HL-60/S4 treated with phorbol 12-myristate 13-acetate at 8.2 ng/mL for 4 days and 3 days (cell line): ENCODE results near the gene RPL10.

Experiments used
- in situ Hi-C: fragments of 300-500 bp; cut with MboI; formaldehyde crosslinking; loops from 2 replicates; pipeline ENCODE4 v1.15.0; 2022; ENCODE audit warnings: low sequenced_read_pairs

The RPL10 gene

DNA sequence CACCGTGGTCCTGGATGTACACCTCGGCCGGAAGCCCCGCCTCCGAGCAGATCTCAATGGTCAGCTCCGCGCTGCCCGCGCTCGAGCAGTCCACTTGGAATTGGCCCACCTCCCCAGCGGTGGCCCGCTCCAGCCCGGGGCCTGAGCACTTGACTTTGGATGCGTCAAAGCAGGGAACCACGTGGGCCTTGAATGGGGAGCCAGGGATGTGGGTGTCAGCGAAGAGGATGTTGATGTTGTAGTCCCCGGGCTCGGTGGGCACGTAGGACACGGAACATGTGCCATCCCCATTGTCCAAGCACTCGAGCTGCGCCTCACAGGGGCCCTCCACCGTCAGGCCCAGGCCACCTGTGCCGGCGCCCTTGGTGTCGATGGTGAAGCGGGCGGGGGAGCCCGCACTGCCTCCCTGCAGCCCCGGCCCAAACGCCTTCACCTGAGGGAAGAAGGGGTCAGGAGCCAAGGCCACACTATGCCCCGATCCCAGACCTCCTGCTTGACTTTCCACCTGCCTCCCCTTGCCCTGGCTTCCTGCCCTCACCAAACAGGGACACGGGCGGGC, 37.9 kb upstream of the RPL10 start:
- in situ Hi-C loops: no loop called here

DNA sequence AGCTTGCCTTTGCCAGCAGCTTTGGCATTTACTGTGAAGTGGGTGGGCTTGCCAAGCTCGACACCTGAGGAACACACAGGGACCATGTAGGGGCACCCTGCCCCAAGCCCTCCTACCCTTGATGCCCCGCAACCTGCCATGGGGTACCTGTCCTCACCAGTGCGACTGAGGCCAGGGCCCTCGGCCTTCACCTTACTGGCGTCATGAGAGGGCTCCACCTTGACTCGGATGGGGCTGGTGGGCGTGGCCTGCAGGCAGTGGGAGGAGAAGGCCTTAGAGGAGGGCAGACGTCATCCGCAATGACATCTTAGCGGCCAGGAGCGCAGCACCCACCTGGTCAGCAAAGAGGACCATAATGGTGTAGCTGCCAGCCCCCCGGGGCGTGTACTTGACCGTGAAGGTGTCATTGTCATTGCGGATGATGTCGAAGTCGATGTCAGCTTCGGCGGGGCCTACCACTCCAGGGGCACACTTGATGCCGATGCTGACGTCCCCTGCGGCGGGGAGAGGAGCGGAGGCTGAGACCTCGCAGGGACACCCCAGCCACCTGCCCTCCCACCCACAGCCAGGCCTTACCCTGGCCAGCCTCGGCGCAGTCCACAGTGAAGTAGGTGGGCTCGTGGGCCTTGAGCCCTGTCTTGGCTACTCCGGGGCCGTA, 36.0 kb upstream of the RPL10 start:
- in situ Hi-C loops: no loop called here

DNA sequence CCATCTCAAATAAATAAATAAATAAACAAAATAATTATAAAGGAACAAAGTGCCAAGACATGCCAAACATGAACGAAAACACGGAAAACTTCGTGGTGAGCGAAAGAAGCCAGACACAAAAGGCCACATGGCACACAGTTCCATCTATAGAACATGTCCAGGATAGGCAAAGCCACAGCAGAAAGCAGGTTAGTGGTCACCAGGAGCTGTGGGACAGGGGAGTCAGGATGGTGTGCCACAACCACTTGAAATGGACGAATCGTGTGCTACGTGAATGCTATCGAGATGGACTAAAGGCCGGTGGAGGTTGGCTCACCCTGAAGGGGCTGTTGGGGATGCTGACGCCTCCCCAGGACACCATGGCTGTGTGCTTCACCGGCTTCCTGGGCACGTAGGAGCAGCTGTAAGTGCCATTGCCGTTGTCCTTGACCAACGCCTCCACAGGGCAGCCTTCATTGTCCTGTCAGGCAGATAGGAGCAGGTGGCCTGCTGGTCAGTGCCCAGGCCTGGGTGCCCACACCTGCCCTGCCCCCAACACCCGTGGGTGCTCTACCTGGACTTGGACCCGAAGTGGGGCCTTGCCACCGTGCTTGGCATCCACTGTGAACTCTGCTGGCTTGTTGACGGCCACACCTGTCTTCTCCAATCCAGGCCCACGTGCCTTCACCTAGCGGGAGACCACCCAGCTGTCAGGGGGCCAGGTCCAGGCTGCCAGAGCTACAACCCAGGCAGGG, 34.3 kb upstream of the RPL10 start:
- in situ Hi-C loops: no loop called here

- in situ Hi-C loops: no loop called here
Measured at GRCh38 chrX:154365052-154365600, 33.1 kb upstream of the RPL10 start.

- in situ Hi-C loops: no loop called here
Measured at GRCh38 chrX:154365997-154366665, 32.0 kb upstream of the RPL10 start.

GRCh38 chrX:154366666-154367055, 31.5 kb upstream of the RPL10 start:
- in situ Hi-C loops: no loop called here

DNA sequence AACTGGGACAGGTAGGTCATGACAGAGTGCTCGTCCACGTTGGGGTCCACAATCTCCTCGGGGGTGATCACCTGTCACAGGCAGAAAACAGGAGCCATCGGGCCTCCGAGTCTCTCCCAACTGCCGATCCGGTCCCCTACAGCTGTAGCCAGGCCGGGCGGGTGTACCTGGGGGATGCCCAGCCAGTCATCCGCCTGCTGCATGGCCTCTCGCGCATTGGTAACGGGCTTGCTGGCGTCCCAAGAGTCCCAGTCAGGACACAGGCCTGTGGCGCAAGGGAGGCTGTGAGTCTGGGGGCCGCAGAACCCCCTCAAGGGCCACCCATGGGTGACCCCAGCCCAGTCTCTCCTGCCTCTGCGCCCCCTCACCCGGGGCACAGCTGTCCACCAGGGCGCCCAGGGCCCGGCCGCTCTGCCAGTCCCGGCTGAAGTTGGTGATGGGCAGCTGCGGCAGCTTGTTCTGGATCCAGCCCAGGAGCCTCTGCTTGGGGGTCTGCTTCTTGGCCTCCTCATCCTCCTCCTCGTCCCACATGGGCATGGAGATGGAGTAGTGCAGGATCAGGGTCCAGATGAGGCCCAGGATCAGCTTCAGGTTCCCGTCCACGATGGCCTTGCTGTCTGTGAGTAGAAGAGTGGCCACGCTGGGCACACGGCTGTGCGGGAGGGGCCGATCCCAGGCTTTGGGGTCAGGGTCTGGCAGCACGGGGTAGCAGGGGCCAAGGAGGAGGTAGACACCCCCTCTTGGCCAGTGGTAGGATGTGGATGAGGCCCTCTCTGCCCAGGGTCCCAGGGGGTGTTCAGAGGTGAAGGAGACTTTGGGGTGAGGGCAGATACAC, 30.5 kb upstream of the RPL10 start:
- in situ Hi-C loops: no loop called here

DNA sequence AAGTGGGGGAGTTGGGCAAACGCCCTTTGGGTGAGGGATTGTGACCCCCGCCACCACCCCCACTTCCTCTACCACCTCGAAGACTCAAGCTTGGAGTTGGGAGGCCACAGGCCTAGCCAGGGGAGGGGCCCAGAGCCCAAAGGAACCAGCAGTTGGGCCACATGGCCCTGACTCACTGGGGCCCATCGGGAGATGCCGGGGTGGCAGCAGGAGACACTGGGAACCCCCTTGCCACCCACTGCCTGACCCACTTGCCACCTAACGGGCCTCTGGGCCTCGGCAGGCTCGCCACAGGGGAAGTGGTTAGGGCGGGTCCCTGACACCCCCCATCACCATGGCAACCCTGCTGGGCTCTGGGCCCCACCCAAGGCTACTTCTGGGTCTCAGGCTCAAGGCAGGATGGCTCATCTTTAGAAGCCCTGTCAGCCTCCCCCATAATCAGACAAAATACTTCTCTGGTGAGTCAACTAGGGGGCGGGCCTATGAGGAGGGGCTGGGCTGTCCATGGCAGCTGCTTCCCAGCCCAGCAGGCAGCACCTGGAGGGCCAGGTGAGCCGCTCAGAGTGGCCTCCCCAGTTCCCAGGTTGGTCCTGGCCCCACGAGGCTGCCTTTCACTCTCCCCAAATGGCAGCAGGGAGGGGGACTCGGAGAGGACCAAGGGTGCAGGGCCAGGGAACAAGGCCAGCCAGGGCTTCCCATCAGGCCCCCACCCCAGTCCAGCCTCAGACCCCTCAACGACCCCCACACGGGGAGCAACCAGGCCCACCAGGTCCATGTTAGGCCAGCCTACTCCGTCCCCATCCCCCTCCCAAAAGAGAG, 29.3 kb upstream of the RPL10 start:
- in situ Hi-C loops: no loop called here

GRCh38 chrX:154369449-154370299, 28.5 kb upstream of the RPL10 start:
- in situ Hi-C loops: no loop called here

- in situ Hi-C loops: no loop called here
Measured at GRCh38 chrX:154370300-154371016, 27.7 kb upstream of the RPL10 start.

DNA sequence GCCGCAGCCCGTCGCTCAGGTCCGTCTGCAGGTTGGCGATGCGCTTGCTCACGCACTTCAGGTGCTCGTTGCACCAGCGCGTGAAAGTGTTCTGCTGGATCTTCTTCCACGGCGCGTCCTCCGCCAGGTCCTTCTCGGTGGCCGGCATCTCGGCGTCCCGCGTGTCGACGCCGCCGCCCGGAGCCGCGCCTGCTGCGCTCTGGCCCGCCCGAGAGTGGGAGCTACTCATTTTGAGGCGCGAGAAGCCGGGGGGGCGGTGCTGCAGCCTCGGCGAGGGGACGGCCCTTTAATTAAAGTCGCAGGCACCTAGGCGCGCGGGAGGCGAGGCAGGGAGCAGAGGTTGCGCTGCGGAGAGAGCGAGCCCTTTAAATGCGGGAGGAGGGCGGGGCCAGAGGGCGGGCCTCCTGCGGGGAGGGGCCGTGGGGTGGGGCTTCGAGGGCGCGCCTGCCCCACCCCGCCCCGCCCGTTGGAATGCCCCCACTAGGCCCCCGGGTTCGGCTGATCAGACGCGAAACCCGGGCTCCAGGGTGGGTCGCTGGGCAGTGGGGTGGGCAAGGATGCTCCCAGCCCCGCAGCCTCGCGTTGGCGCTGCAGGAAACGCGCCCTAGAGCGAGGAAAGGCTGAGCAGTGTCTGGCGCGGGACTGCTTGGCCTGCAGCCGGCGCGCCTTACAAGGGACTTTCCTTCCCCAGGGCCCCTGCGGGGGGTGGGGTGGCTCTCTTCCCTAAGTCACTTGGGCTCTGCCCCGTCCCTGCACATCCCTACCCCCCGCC, 27.0 kb upstream of the RPL10 start:
- in situ Hi-C loops: no loop called here

GRCh38 chrX:154371789-154372300, 26.3 kb upstream of the RPL10 start:
- in situ Hi-C loops: no loop called here

DNA sequence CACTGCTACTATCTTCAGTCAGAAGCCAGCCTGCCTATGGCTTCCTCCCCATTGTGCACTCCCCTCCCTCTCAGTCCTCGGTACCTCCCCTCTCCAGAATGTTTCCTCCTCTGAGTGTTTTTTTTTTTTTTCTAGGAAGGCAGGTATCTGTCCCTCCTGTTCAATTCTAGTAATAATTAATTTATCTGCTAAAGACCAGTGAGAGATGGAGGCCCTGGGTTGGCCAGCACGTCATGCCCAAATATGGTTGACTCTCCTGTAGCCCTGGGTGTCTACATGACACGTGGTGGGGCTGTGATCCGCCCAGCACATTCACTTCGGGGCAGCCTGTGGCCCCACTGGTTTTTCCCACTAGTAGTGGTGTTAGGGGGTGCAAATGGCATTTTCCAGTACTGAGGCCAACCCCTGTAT, 25.6 kb upstream of the RPL10 start:
- in situ Hi-C loops: no loop called here

- in situ Hi-C loops: no loop called here
Measured at GRCh38 chrX:154373340-154374306, 24.6 kb upstream of the RPL10 start.

DNA sequence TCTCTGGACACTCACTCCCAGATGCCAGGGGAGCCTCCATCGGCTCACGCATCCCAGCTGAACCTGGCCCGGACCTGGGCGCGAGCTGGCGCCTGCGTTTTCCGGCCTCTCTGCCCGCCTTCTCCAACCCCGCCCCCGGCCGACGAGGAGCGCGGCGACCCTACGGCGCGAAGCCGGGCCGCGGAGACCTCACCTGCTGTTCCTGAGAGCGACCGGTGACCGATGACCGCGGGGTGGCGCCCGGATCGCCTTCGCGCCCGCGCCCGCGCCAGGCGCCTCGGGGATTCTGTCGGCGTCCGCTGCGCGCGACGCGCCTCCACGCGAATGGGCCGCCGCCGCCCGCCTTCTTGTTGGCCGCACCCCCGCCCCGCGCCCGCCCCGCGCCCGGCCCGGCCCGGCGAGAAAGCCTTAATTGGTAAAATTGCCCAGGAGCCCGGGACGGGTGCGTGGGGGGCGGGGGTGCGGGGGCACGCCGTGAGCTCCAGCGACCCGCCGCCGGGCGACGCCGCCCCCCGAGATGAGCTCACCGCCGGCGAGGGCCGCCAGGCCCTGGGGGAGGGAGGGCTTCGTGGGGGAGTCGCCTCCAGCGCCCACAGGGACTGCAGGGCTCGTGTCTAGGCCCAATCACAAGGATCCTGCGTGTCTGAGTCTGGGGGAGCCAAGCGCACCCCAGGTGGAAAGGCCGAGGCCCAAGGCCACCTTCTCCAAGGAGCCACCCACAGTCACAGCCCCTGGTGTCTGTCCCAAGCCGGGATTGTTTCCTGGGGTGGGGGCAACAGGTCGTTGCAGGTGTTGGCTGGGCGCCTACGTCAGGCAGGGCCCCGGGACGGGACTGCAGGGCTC, 23.6 kb upstream of the RPL10 start, which contains the start of gene FLNA:
TSS of gene FLNA (minus strand) at position 322 of the 843 bp plus-strand sequence. CDS start 3,389 bp downstream, outside the sequence.
- in situ Hi-C loops: no loop called here
